Calu3 (cell line): ENCODE data around the gene SMAD9. TPM values are rescaled to one million over a fixed set of nuclear protein-coding genes. Genes with fewer than 3 reads are reported as not detected.

Source experiments
- BruUV-seq: library from RNA; stranded (reverse); fragments of 400-500 nt; replicated peaks from 2 replicates; lab custom pipeline; 2021; lab: Mats Ljungman, UMichigan
- CTCF ChIA-PET: fragments of 300-600 bp; sonication (Branson Sonifier 250); formaldehyde crosslinking; loops from one replicate; lab custom pipeline; 2022; ENCODE audit warnings: antibody characterized with exemption; lab: Charles Lee
- DNase-seq: peaks from one replicate; pipeline ENCODE4 v3.0.0; 2022
- H3K27ac Mint-ChIP-seq: one replicate; pipeline ENCODE4 v1.8.0; 2022; ENCODE audit warnings: mixed read lengths; ENCODE audit not compliant: unreplicated experiment
- H3K27me3 Mint-ChIP-seq: one replicate; pipeline ENCODE4 v1.8.0; 2022; ENCODE audit warnings: mixed read lengths; ENCODE audit not compliant: unreplicated experiment
- H3K36me3 Mint-ChIP-seq: one replicate; pipeline ENCODE4 v1.8.0; 2022; ENCODE audit warnings: mild to moderate bottlenecking, moderate library complexity, mixed read lengths; ENCODE audit not compliant: insufficient read depth, unreplicated experiment
- H3K4me1 Mint-ChIP-seq: one replicate; pipeline ENCODE4 v1.8.0; 2022; ENCODE audit warnings: mild to moderate bottlenecking, low read depth, mixed read lengths; ENCODE audit not compliant: unreplicated experiment
- H3K4me3 Mint-ChIP-seq: one replicate; pipeline ENCODE4 v1.8.0; 2022; ENCODE audit warnings: mild to moderate bottlenecking, low read depth, moderate library complexity, mixed read lengths; ENCODE audit not compliant: unreplicated experiment
- H3K9me3 Mint-ChIP-seq: one replicate; pipeline ENCODE4 v1.8.0; 2022; ENCODE audit warnings: low read depth, mixed read lengths; ENCODE audit not compliant: unreplicated experiment
- intact Hi-C: fragments of 100-400 bp; cut with micrococcal nuclease; formaldehyde crosslinking; loops from one replicate; pipeline ENCODE4 v1.10.0; 2022; ENCODE audit not compliant: unreplicated experiment
- total RNA-seq: library from RNA; stranded (reverse); gene quantifications from 2 replicates; pipeline ENCODE4 v1.2.3, GENCODE V29; 2022
- TF ChIP-seq, protein P1 (sequence below): fragments of 200-600 bp; IDR thresholded peaks from one replicate; pipeline ENCODE4 v1.8.0; 2022; ENCODE audit warnings: antibody characterized with exemption; ENCODE audit not compliant: unreplicated experiment

Gene SMAD9
- total RNA-seq, 1 experiment from 2014 or later: 1.8 TPM

DNA sequence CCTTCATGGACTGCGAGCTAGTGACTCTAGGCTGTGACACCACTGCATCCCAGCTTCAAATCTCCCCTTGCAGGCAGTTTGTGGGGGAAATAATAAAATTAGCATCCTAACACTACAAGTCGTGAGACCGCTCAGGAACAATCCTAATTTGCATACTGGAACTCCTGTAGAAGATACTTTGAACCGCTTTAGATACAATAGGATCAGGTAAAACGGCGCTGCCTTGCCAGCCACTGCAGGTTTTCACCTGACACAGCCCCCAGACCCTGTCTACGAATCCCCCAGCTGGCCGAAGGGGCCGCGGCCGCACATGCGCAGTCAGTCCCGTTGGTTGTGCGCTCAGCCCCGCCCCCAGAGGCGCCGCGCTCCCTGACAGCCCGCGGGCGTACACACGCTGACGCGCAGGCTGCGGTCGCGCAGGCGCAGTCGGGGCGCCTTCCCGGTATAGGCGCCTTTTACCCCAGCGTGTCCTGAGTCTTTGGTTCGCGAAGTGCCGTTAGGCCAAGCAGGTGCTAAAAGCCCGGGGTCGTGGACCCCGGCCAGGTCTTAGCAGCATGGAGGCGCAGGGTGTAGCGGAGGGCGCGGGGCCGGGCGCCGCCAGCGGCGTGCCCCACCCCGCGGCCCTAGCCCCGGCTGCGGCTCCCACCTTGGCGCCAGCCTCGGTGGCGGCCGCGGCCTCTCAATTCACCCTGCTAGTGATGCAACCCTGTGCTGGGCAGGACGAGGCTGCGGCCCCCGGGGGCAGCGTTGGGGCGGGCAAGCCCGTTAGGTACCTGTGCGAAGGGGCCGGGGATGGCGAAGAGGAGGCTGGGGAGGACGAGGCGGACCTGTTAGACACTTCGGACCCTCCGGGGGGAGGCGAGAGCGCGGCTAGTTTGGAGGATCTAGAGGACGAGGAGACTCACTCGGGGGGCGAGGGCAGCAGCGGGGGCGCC lies 101.0 kb downstream of the SMAD9 start, which contains the start of gene RFXAP:
Gene RFXAP (plus strand): TSS at position 419 of the 935 bp plus-strand sequence. CDS start 136 bp downstream, at position 555.
- Mint-ChIP-seq H3K4me1 (peaks cover 22% of the 10 kb centered on the region), H3K27ac (peak within 1 kb of the TSS; percentile 61), H3K4me3 (peak within 1 kb of the TSS; percentile 93), H3K36me3 (peaks cover 20% of the 10 kb centered on the region), H3K9me3 (no peaks in the 10 kb centered on the region), H3K27me3 (no peaks in the 10 kb centered on the region)
- intact Hi-C loops: loop anchor here (5.0 kb wide), 1 partner anchor 57 kb away; no protein-coding TSS in a partner anchor
- peak; percentile 86 for DNase-seq
- CTCF ChIA-PET: no interaction called here
- no TSS peak for BruUV-seq
- TF ChIP-seq, protein P1, sequence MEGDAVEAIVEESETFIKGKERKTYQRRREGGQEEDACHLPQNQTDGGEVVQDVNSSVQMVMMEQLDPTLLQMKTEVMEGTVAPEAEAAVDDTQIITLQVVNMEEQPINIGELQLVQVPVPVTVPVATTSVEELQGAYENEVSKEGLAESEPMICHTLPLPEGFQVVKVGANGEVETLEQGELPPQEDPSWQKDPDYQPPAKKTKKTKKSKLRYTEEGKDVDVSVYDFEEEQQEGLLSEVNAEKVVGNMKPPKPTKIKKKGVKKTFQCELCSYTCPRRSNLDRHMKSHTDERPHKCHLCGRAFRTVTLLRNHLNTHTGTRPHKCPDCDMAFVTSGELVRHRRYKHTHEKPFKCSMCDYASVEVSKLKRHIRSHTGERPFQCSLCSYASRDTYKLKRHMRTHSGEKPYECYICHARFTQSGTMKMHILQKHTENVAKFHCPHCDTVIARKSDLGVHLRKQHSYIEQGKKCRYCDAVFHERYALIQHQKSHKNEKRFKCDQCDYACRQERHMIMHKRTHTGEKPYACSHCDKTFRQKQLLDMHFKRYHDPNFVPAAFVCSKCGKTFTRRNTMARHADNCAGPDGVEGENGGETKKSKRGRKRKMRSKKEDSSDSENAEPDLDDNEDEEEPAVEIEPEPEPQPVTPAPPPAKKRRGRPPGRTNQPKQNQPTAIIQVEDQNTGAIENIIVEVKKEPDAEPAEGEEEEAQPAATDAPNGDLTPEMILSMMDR: no peak

DNA sequence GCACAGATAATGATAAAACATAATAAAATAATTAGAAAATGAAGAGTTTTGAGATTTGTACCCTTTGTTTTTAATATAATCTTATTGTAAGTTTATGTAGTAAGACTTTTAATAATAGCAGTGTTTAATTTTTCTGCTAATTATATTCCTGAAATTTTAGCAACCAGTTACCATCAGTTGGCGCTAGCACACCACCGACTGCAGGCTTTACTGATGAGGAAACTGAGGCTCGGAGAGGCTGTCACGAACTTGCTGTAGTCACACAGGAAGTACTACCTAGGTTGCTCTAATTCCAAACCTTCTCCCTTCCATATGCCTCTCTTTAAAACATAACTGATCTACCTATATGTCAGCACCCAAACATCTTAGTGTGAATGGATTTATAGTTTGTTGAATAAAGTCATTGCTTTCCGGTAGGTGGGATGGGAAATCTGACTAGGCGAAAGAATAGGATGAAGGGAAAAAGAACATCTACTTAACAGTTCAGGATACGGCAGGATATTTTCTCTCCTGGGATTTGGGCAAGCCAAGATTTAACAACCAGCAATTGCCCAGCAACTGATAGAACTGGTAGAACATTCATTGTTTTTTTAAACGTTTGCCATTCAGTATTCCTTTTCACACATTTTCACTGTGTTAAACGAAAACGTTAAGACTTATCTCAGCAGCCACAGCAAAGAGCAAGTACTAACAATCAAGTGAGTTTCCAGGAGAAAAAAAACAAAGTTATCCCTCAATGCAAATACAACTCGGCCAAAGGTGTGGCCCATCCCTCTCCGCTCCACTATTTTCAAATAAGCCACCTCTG lies 101.8 kb downstream of the SMAD9 start:
- intact Hi-C loops: loop anchor here (5.0 kb wide), 1 partner anchor 56 kb away; no protein-coding TSS in a partner anchor
- Mint-ChIP-seq H3K4me3 (peak overlapping the region; percentile 93), H3K36me3 (peaks cover 20% of the 10 kb centered on the region), H3K27me3 (no peaks in the 10 kb centered on the region), H3K4me1 (peaks cover 22% of the 10 kb centered on the region), H3K9me3 (no peaks in the 10 kb centered on the region), H3K27ac (no peak overlapping the region)
- DNase-seq: no peak
- CTCF ChIA-PET: no interaction called here
- BruUV-seq: no TSS peak
- TF ChIP-seq, protein P1: no peak

DNA sequence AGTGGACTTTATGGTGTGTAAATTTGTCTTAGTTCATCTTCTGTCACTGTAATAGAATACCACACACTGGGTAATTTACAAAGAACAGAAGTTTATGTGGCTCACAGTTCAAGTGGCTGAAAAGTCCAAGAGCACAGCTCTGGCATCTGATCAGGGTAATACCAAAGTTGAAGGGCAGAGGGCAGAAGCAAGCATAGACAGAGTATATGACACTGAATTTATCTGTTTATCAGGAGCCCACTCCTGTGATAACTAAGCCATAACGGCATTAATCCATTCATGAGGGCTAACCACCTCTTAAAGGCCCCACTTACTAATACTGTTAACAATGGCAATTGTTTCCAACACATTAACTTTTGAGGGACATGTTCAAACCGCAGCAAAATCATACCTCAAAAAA lies 105.0 kb downstream of the SMAD9 start:
- intact Hi-C loops: loop anchor here (5.0 kb wide), 1 partner anchor 53 kb away; no protein-coding TSS in a partner anchor
- TF ChIP-seq, protein P1: no peak
- CTCF ChIA-PET: no interaction called here
- Mint-ChIP-seq H3K4me3 (no peak overlapping the region), H3K36me3 (peaks cover 19% of the 10 kb centered on the region), H3K27me3 (no peaks in the 10 kb centered on the region), H3K4me1 (peaks cover 13% of the 10 kb centered on the region), H3K9me3 (no peaks in the 10 kb centered on the region), H3K27ac (no peak overlapping the region)
- BruUV-seq: no TSS peak
- no peak for DNase-seq

DNA sequence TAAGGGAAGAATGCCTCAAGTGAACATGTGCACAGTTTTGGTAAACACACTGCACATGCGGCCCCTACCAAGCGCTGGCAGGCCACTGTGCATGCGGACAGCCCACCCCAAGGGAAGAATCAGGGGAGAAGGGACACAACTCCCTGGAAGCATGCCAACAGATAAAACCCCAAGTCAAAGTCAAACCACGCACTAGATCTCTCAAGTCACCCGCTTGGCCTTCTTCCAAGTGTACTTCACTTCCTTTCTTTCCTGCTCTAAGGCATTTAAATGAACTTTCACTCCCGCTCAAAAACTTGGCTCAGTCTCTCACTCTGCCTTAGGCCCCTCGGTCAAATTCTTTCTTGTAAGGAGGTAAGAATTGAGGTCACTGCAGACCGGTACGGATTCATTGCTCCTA lies 105.6 kb downstream of the SMAD9 start:
- Mint-ChIP-seq H3K27me3 (no peaks in the 10 kb centered on the region), H3K9me3 (no peaks in the 10 kb centered on the region), H3K4me1 (peaks cover 9% of the 10 kb centered on the region), H3K27ac (no peak overlapping the region), H3K4me3 (no peak overlapping the region), H3K36me3 (peaks cover 13% of the 10 kb centered on the region)
- CTCF ChIA-PET: no interaction called here
- intact Hi-C loops: no loop called here
- DNase-seq: peak; percentile 4
- TF ChIP-seq, protein P1: no peak
- BruUV-seq: no TSS peak
